Astrocyte (in vitro differentiated cells and primary cell): ENCODE measurements around the gene LTA.

Experiments
- CTCF ChIP-seq: IDR thresholded peaks from 2 replicates; pipeline ENCODE4 v1.5.1; 2011; ENCODE audit warnings: low read depth, mild to moderate bottlenecking, inconsistent platforms, low read length, moderate library complexity; ENCODE audit not compliant: insufficient read depth
- EZH2 ChIP-seq: IDR thresholded peaks from 2 replicates; pipeline ENCODE4 v1.6.1; 2012; ENCODE audit warnings: mild to moderate bottlenecking, low read length, inconsistent platforms; ENCODE audit not compliant: insufficient read depth

- TF ChIP-seq CTCF, result peak; percentile 55
- no peak for TF ChIP-seq EZH2
Measured at GRCh38 chr6:31580807-31581433, 8.8 kb downstream of the LTA start.
